ENCODE data around the gene TMSB15A. TPM values are rescaled to one million over a fixed set of nuclear protein-coding genes. Genes with fewer than 3 reads are reported as not detected.
"Not testable (repeated sequence)": the region's sequence is repeated elsewhere in the genome, so short reads cannot be mapped to it uniquely, and the experiment has no call there.

The TMSB15A gene
- polyA plus RNA-seq, 1 donor (not counting 4 experiments of a cell fraction or from before 2014, with no cell fraction given) = not detected

DNA sequence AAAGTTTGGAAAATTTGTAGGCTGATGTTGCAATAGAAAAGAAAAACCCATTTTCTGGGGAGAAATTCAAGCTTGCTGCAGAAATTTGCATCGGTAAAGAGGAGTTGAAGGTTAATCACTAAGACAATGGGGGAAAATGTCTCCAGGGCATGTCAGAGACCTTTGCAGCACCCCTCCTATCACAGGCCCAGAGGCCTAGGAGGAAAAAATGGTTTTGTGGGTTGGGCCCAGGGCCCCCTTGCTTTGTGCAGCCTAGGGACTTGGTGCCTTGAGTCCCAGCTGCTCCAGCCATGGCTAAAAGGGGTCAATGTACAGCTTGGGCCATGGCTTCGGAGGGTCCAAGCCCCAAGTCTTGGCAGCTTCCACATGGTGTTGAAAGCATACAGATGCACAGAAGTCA is 17.8 kb downstream of the TMSB15A start:
- dilution Hi-C loops (cut with MboI; ENCODE audit: extremely low pct_ligation_motif_present, low sequenced_read_pairs) = no loop called here
- Histone ChIP-seq H4K20me1 (ENCODE audit: control insufficient read depth, extremely low read depth, insufficient read depth, low read length) (no peaks in the 10 kb centered on the region), H3K9me3 (ENCODE audit: control insufficient read depth, low read depth, low read length) (no peaks in the 10 kb centered on the region), H3K4me2 (ENCODE audit: control insufficient read depth, extremely low read depth, insufficient read depth, low read depth, low read length) (no peak overlapping the region), H2AFZ (ENCODE audit: control insufficient read depth, low read length) (no peak overlapping the region), H3K79me2 (ENCODE audit: control insufficient read depth, insufficient read depth, low read length) (no peaks in the 10 kb centered on the region), H3K36me3 (ENCODE audit: control insufficient read depth in 2 of 2, extremely low read depth in 1 of 2, insufficient read depth in 2 of 2, low read length in 2 of 2) (no peaks in the 10 kb centered on the region), H3K9me1 (ENCODE audit: control insufficient read depth, extremely low read depth, insufficient read depth, low read length) (no peaks in the 10 kb centered on the region), H3K9ac (ENCODE audit: control insufficient read depth, extremely low read depth, insufficient read depth, low read length) (no peak overlapping the region), H3K4me1 (ENCODE audit: control insufficient read depth, extremely low read depth, insufficient read depth, low read length) (no peaks in the 10 kb centered on the region), H3K4me3 (ENCODE audit: control insufficient read depth in 2 of 3, extremely low read depth in 1 of 3, insufficient read depth in 2 of 3, low read depth in 1 of 3, low read length in 3 of 3) (no peak overlapping the region), H3K27ac (ENCODE audit: control insufficient read depth, insufficient read depth, low read length) (no peak overlapping the region), H3K27me3 (ENCODE audit: control insufficient read depth, extremely low read depth, insufficient read depth, low read length) (no peaks in the 10 kb centered on the region)
- no peak for TF ChIP-seq EZH2 (IDR thresholded peaks at IDR 0.05; ENCODE audit: low read length)
- TF ChIP-seq, protein P1, sequence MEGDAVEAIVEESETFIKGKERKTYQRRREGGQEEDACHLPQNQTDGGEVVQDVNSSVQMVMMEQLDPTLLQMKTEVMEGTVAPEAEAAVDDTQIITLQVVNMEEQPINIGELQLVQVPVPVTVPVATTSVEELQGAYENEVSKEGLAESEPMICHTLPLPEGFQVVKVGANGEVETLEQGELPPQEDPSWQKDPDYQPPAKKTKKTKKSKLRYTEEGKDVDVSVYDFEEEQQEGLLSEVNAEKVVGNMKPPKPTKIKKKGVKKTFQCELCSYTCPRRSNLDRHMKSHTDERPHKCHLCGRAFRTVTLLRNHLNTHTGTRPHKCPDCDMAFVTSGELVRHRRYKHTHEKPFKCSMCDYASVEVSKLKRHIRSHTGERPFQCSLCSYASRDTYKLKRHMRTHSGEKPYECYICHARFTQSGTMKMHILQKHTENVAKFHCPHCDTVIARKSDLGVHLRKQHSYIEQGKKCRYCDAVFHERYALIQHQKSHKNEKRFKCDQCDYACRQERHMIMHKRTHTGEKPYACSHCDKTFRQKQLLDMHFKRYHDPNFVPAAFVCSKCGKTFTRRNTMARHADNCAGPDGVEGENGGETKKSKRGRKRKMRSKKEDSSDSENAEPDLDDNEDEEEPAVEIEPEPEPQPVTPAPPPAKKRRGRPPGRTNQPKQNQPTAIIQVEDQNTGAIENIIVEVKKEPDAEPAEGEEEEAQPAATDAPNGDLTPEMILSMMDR (optimal IDR thresholded peaks at IDR 0.05 in 1 of 3, IDR thresholded peaks at IDR 0.05 in 1 of 3, conservative IDR thresholded peaks at IDR 0.05 in 1 of 3; ENCODE audit: extremely low read depth in 1 of 3, insufficient read depth in 2 of 3, low read length in 3 of 3) = no peak
- FAIRE-seq (no peak), DNase-seq (ENCODE audit: low read depth, low spot score) (no peak)

- dilution Hi-C loops (cut with MboI; ENCODE audit: extremely low pct_ligation_motif_present, low sequenced_read_pairs) = no loop called here
- no peaks in the 10 kb centered on the region for H3K27me3 ChIP-seq (ENCODE audit: control insufficient read depth, extremely low read depth, insufficient read depth, low read length)
- H3K79me2 ChIP-seq (ENCODE audit: control insufficient read depth, insufficient read depth, low read length) = no peaks in the 10 kb centered on the region
- H3K36me3 ChIP-seq (ENCODE audit: control insufficient read depth in 2 of 2, extremely low read depth in 1 of 2, insufficient read depth in 2 of 2, low read length in 2 of 2) = no peaks in the 10 kb centered on the region
- H3K4me3 ChIP-seq (ENCODE audit: control insufficient read depth in 2 of 3, extremely low read depth in 1 of 3, insufficient read depth in 2 of 3, low read depth in 1 of 3, low read length in 3 of 3) = no peak overlapping the region
- no peak overlapping the region for H3K27ac ChIP-seq (ENCODE audit: control insufficient read depth, insufficient read depth, low read length)
- no peak for FAIRE-seq
- no peak overlapping the region for H3K9ac ChIP-seq (ENCODE audit: control insufficient read depth, extremely low read depth, insufficient read depth, low read length)
- DNase-seq (ENCODE audit: low read depth, low spot score) = no peak
- H3K4me1 ChIP-seq (ENCODE audit: control insufficient read depth, extremely low read depth, insufficient read depth, low read length) = no peaks in the 10 kb centered on the region
- H2AFZ ChIP-seq (ENCODE audit: control insufficient read depth, low read length) = no peak overlapping the region
- H3K4me2 ChIP-seq (ENCODE audit: control insufficient read depth, extremely low read depth, insufficient read depth, low read depth, low read length) = no peak overlapping the region
- no peaks in the 10 kb centered on the region for H3K9me3 ChIP-seq (ENCODE audit: control insufficient read depth, low read depth, low read length)
- H4K20me1 ChIP-seq (ENCODE audit: control insufficient read depth, extremely low read depth, insufficient read depth, low read length) = no peaks in the 10 kb centered on the region
- no peaks in the 10 kb centered on the region for H3K9me1 ChIP-seq (ENCODE audit: control insufficient read depth, extremely low read depth, insufficient read depth, low read length)
- TF ChIP-seq, protein P1 (optimal IDR thresholded peaks at IDR 0.05 in 1 of 3, IDR thresholded peaks at IDR 0.05 in 1 of 3, conservative IDR thresholded peaks at IDR 0.05 in 1 of 3; ENCODE audit: extremely low read depth in 1 of 3, insufficient read depth in 2 of 3, low read length in 3 of 3) = no peak
- no peak for TF ChIP-seq EZH2 (IDR thresholded peaks at IDR 0.05; ENCODE audit: low read length)
These were observed 24.8 kb downstream of the TMSB15A start for GRCh38 chrX:102491766-102492165.

DNA sequence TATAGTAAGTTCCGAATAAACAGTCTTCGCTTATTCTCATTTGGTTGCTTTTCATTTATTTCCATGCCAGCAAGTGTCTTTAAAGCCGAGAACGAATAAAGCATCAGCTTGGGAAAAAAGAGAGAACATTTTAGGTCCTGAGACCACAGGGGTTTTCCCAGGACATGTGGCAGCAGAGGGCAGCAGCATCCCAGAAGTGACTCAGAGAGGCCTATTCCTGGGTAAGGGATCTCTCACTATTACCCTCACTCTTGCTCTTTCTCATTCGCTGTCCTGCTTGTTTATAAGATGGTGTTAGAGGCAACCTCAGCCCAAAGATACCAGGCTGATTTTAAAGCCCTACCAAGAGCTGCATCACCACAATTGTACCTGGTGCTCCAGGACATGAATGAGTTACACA is 37.8 kb downstream of the TMSB15A start:
- H4K20me1 ChIP-seq (ENCODE audit: control insufficient read depth, extremely low read depth, insufficient read depth, low read length); H2AFZ ChIP-seq (ENCODE audit: control insufficient read depth, low read length); H3K4me2 ChIP-seq (ENCODE audit: control insufficient read depth, extremely low read depth, insufficient read depth, low read depth, low read length); DNase-seq (ENCODE audit: low read depth, low spot score); H3K9me1 ChIP-seq (ENCODE audit: control insufficient read depth, extremely low read depth, insufficient read depth, low read length); FAIRE-seq; dilution Hi-C loops (cut with MboI; ENCODE audit: extremely low pct_ligation_motif_present, low sequenced_read_pairs); H3K9ac ChIP-seq (ENCODE audit: control insufficient read depth, extremely low read depth, insufficient read depth, low read length); H3K4me3 ChIP-seq (ENCODE audit: control insufficient read depth in 2 of 3, extremely low read depth in 1 of 3, insufficient read depth in 2 of 3, low read depth in 1 of 3, low read length in 3 of 3); H3K4me1 ChIP-seq (ENCODE audit: control insufficient read depth, extremely low read depth, insufficient read depth, low read length); H3K36me3 ChIP-seq (ENCODE audit: control insufficient read depth in 2 of 2, extremely low read depth in 1 of 2, insufficient read depth in 2 of 2, low read length in 2 of 2); H3K27me3 ChIP-seq (ENCODE audit: control insufficient read depth, extremely low read depth, insufficient read depth, low read length); H3K79me2 ChIP-seq (ENCODE audit: control insufficient read depth, insufficient read depth, low read length); H3K9me3 ChIP-seq (ENCODE audit: control insufficient read depth, low read depth, low read length); H3K27ac ChIP-seq (ENCODE audit: control insufficient read depth, insufficient read depth, low read length): not testable (repeated sequence)

- DNase-seq (ENCODE audit: low read depth, low spot score); H3K9me3 ChIP-seq (ENCODE audit: control insufficient read depth, low read depth, low read length); H3K27me3 ChIP-seq (ENCODE audit: control insufficient read depth, extremely low read depth, insufficient read depth, low read length); H3K4me3 ChIP-seq (ENCODE audit: control insufficient read depth in 2 of 3, extremely low read depth in 1 of 3, insufficient read depth in 2 of 3, low read depth in 1 of 3, low read length in 3 of 3); H3K4me2 ChIP-seq (ENCODE audit: control insufficient read depth, extremely low read depth, insufficient read depth, low read depth, low read length); H3K36me3 ChIP-seq (ENCODE audit: control insufficient read depth in 2 of 2, extremely low read depth in 1 of 2, insufficient read depth in 2 of 2, low read length in 2 of 2); dilution Hi-C loops (cut with MboI; ENCODE audit: extremely low pct_ligation_motif_present, low sequenced_read_pairs); H2AFZ ChIP-seq (ENCODE audit: control insufficient read depth, low read length); H3K9me1 ChIP-seq (ENCODE audit: control insufficient read depth, extremely low read depth, insufficient read depth, low read length); H3K9ac ChIP-seq (ENCODE audit: control insufficient read depth, extremely low read depth, insufficient read depth, low read length); FAIRE-seq; H3K79me2 ChIP-seq (ENCODE audit: control insufficient read depth, insufficient read depth, low read length); H3K27ac ChIP-seq (ENCODE audit: control insufficient read depth, insufficient read depth, low read length); H3K4me1 ChIP-seq (ENCODE audit: control insufficient read depth, extremely low read depth, insufficient read depth, low read length); H4K20me1 ChIP-seq (ENCODE audit: control insufficient read depth, extremely low read depth, insufficient read depth, low read length): not testable (repeated sequence)
These were observed 44.7 kb downstream of the TMSB15A start, which contains the start of gene TCP11X2 for GRCh38 chrX:102471762-102472220. Gene TCP11X2 (minus strand): TSS chrX:102471812.
